Mucosa of descending colon (tissue), 3 donors: ENCODE results near the gene TEAD1. TPM values are rescaled to one million over a fixed set of nuclear protein-coding genes. Genes with fewer than 3 reads are reported as not detected.
"Not testable (repeated sequence)": the region's sequence is repeated elsewhere in the genome, so short reads cannot be mapped to it uniquely, and the experiment has no call there.

ENCODE experiments used
- ATAC-seq: fragments of 200-7000 bp; cut with Tn5 transposase; one replicate; pipeline ENCODE4 v1.9.1; 2020; ENCODE audit warnings: mild to moderate bottlenecking, moderate library complexity
- DNase-seq, 3 donors: peaks; one replicate each; pipeline ENCODE4 v3.0.0-alpha.2; 2020
- H3K36me3 ChIP-seq: fragments of 200-600 bp; one replicate; pipeline ENCODE4 v1.8.0; 2021; ENCODE audit warnings: low read depth, mild to moderate bottlenecking
- H3K4me1 ChIP-seq: fragments of 200-600 bp; one replicate; pipeline ENCODE4 v1.8.0; 2021; ENCODE audit warnings: low read depth, mild to moderate bottlenecking
- H3K4me3 ChIP-seq: fragments of 200-600 bp; one replicate; pipeline ENCODE4 v1.8.0; 2021; ENCODE audit warnings: mild to moderate bottlenecking
- H3K9me3 ChIP-seq: fragments of 200-600 bp; one replicate; pipeline ENCODE4 v1.8.0; 2021; ENCODE audit warnings: mild to moderate bottlenecking
- intact Hi-C, 2 donors: fragments of 100-400 bp; cut with DNase I in 1 of 2; cut with micrococcal nuclease in 1 of 2; formaldehyde crosslinking; loops; one replicate each; pipeline versions ENCODE4 v1.11.0 to v1.11.1; 2022; cut with DNase I, micrococcal nuclease
- total RNA-seq, 3 donors: library from RNA; stranded (reverse); fragmentation: NEBNext Ultra II Directional in 2 of 3; extraction: Animal tissue kit (Norgen Biotek cat#: 25700) in 2 of 3; gene quantifications; one replicate each; pipeline versions ENCODE4 v1.2.1 to v1.2.4, GENCODE V29; 2021 to 2023
- TF ChIP-seq, protein P1 (sequence below): fragments of 200-600 bp; IDR thresholded peaks from one replicate; pipeline ENCODE4 v1.8.0; 2022; ENCODE audit warnings: antibody characterized with exemption, mild to moderate bottlenecking
- donor health status: DM: no; HTN: no; CAD: no; lungs with moderate emphysema.
- donor health status: DM: no; HTN: no; CAD: no.
- donor health status: DM: no; HTN: yes; CAD: no.

TEAD1 gene
- total RNA-seq, 3 donors from 2014 or later = 33.2 to 196 (median 41.1) TPM

- Histone ChIP-seq H3K9me3 (no peaks in the 10 kb centered on the region), H3K36me3 (no peaks in the 10 kb centered on the region), H3K4me3 (no peak overlapping the region), H3K4me1 (no peaks in the 10 kb centered on the region)
- intact Hi-C loops = no loop called here
- no peak for ATAC-seq
- TF ChIP-seq, protein P1, sequence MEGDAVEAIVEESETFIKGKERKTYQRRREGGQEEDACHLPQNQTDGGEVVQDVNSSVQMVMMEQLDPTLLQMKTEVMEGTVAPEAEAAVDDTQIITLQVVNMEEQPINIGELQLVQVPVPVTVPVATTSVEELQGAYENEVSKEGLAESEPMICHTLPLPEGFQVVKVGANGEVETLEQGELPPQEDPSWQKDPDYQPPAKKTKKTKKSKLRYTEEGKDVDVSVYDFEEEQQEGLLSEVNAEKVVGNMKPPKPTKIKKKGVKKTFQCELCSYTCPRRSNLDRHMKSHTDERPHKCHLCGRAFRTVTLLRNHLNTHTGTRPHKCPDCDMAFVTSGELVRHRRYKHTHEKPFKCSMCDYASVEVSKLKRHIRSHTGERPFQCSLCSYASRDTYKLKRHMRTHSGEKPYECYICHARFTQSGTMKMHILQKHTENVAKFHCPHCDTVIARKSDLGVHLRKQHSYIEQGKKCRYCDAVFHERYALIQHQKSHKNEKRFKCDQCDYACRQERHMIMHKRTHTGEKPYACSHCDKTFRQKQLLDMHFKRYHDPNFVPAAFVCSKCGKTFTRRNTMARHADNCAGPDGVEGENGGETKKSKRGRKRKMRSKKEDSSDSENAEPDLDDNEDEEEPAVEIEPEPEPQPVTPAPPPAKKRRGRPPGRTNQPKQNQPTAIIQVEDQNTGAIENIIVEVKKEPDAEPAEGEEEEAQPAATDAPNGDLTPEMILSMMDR = no peak
- DNase-seq = no peak
Observed at GRCh38 chr11:12876340-12876739, 202.1 kb downstream of the TEAD1 start.

DNA sequence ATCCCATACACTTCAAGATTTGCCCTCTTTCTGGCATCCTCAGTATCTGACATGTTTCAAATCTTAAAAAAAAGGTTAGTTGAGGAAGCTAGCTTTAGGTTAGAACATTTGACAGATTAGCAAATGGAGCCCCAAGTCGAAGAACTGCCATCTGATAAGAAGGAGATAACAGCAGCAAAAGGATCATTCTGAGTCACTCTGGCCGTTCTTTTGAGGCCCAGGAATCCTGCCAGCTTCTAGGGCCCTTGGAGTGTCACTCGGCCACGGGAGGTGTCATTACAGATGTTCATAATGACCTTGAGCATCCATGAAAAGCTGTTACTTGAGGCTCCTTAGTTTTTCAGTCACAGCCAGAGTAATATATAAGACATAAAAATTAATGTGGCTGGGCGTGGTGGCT lies 202.8 kb downstream of the TEAD1 start:
- H3K36me3 ChIP-seq = no peaks in the 10 kb centered on the region
- intact Hi-C loops = no loop called here
- TF ChIP-seq, protein P1 = no peak
- DNase-seq = no peak
- no peak overlapping the region for H3K4me3 ChIP-seq
- H3K4me1 ChIP-seq = no peaks in the 10 kb centered on the region
- no peak for ATAC-seq
- no peaks in the 10 kb centered on the region for H3K9me3 ChIP-seq

DNA sequence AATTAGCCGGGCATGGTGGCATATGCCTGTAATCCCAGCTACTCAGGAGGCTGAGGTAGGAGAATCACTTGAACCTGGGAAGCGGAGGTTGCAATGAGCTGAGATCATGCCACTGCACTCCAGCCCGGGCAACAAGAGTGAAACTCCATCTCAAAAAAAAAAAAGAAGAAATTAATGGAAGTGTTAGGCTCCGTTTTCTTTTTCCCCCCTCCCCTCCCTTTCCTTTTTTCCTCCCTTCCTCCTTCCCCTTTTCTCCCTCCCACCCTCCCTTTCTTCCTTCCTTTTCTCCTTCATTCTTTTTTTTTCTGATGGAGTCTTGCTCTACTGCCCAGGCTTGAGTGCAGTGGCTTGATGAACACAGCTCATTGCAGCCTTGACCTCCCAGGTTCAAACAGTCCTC lies 203.3 kb downstream of the TEAD1 start:
- intact Hi-C loops, H3K9me3 ChIP-seq, ATAC-seq, H3K4me3 ChIP-seq, H3K36me3 ChIP-seq, DNase-seq, H3K4me1 ChIP-seq: not testable (repeated sequence)

GRCh38 chr11:12880327-12880726 lies 206.1 kb downstream of the TEAD1 start:
- DNase-seq (no peak), ATAC-seq (no peak)
- no peaks in the 10 kb centered on the region for H3K4me1 ChIP-seq
- TF ChIP-seq, protein P1 = no peak
- H3K4me3 ChIP-seq = no peak overlapping the region
- H3K9me3 ChIP-seq = no peaks in the 10 kb centered on the region
- H3K36me3 ChIP-seq = no peaks in the 10 kb centered on the region
- intact Hi-C loops = loop anchor here in 1 of 2 donors (10.0 kb wide), 1 partner anchor 196 kb away; no protein-coding TSS in a partner anchor

DNA sequence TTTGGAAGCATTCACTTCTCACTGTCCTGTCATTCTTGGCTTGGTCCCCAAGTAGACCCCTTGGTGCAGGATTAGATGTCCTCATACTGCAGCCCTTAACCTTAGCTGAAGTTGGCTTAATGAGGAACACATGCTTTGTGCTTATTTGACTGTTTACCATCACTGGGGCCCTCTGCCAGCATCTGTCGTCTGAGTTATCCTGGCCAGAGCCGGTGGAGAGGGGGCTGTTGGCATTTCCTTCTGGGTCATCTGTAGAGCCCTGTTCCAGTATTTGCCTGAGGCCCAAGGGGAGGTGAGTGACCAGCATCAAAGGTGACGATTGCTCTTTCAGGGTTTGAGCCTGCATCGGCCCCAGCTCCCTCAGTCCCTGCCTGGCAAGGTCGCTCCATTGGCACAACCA lies 208.4 kb downstream of the TEAD1 start:
- H3K4me3 ChIP-seq = no peak overlapping the region
- no peaks in the 10 kb centered on the region for H3K4me1 ChIP-seq
- intact Hi-C loops = loop anchor here in 1 of 2 donors (10.0 kb wide), 1 partner anchor 198 kb away; no protein-coding TSS in a partner anchor
- no peak for ATAC-seq
- no peaks in the 10 kb centered on the region for H3K9me3 ChIP-seq
- H3K36me3 ChIP-seq = no peaks in the 10 kb centered on the region
- TF ChIP-seq, protein P1 = no peak
- no peak for DNase-seq

- Histone ChIP-seq H3K4me1 (no peaks in the 10 kb centered on the region), H3K9me3 (no peaks in the 10 kb centered on the region), H3K36me3 (no peaks in the 10 kb centered on the region), H3K4me3 (no peak overlapping the region)
- DNase-seq = no peak
- TF ChIP-seq, protein P1 = no peak
- ATAC-seq = no peak
- intact Hi-C loops = loop anchor here in 1 of 2 donors (10.0 kb wide), 1 partner anchor 200 kb away; no protein-coding TSS in a partner anchor
Observed at GRCh38 chr11:12884751-12885318, 210.6 kb downstream of the TEAD1 start.
